UCSD-AML1 (cell line): Measurements from ENCODE around the gene MED14.
A peak's percentile ranks its signal among the peaks of the same experiment; 100 is the strongest.

Experiments used
- DNase-seq: peaks from one replicate; lab custom pipeline; 2025; ENCODE audit not compliant: unreplicated experiment; lab: John Stamatoyannopoulos, UW

MED14 gene

GRCh38 chrX:40663880-40664630 is 71.3 kb downstream of the MED14 start:
- DNase-seq, result peak; percentile 10

GRCh38 chrX:40663078-40663740 is 72.1 kb downstream of the MED14 start:
- DNase-seq, result no peak

GRCh38 chrX:40661489-40661888 is 73.9 kb downstream of the MED14 start:
- no peak for DNase-seq

- no peak for DNase-seq
These were observed 75.0 kb downstream of the MED14 start for GRCh38 chrX:40660381-40660780.

GRCh38 chrX:40653535-40653934 is 81.8 kb downstream of the MED14 start:
- no peak for DNase-seq

- no peak for DNase-seq
These were observed 82.7 kb downstream of the MED14 start for GRCh38 chrX:40652664-40653063.

GRCh38 chrX:40651620-40652223 is 83.6 kb downstream of the MED14 start:
- DNase-seq, result peak; percentile 36

- peak; percentile 92 for DNase-seq
These were observed 87.8 kb downstream of the MED14 start, which contains the start of gene CXorf38 for GRCh38 chrX:40647307-40648197. TSS of gene CXorf38 (minus strand) at chrX:40647561. CDS start at chrX:40647520, 41 bp downstream.

- peak; percentile 25 for DNase-seq
These were observed 88.6 kb downstream of the MED14 start for GRCh38 chrX:40646489-40647306.

GRCh38 chrX:40644821-40645358 is 90.5 kb downstream of the MED14 start:
- DNase-seq, result peak; percentile 65

GRCh38 chrX:40644176-40644575 is 91.2 kb downstream of the MED14 start:
- no peak for DNase-seq

- no peak for DNase-seq
These were observed 97.7 kb downstream of the MED14 start for GRCh38 chrX:40637687-40638086.

GRCh38 chrX:40632199-40632598 is 103.1 kb downstream of the MED14 start:
- DNase-seq, result no peak

- no peak for DNase-seq
These were observed 106.8 kb downstream of the MED14 start for GRCh38 chrX:40628506-40628905.

- no peak for DNase-seq
These were observed 110.0 kb downstream of the MED14 start for GRCh38 chrX:40625294-40625693.

GRCh38 chrX:40623665-40624064 is 111.7 kb downstream of the MED14 start:
- DNase-seq, result no peak

- no peak for DNase-seq
These were observed 112.2 kb downstream of the MED14 start, which contains the start of gene MPC1L for GRCh38 chrX:40623139-40623536. TSS of gene MPC1L (plus strand) at chrX:40623428. CDS start at chrX:40623566, 138 bp downstream.

- DNase-seq, result no peak
These were observed 112.7 kb downstream of the MED14 start for GRCh38 chrX:40622479-40623138.

- no peak for DNase-seq
These were observed 117.8 kb downstream of the MED14 start for GRCh38 chrX:40617566-40617965.
